ENCODE results near the gene TAF3.

GRCh38 chr10:7988989-7989388 lies 170.7 kb downstream of the TAF3 start:
- TF ChIP-seq CTCF (IDR thresholded peaks at IDR 0.05): no peak
- no peak for TF ChIP-seq EZH2 (IDR thresholded peaks at IDR 0.05; ENCODE audit: borderline replicate concordance, insufficient read depth, low read depth, low read length, poor library complexity, severe bottlenecking)
